GM12878 (cell line): ENCODE measurements around the gene CLCN7. TPM values are rescaled to one million over a fixed set of nuclear protein-coding genes. Genes with fewer than 3 reads are reported as not detected.
A peak's percentile ranks its signal among the peaks of the same experiment; 100 is the strongest.

Source experiments
- ATF7 ChIP-seq: fragments of 450-650 bp; IDR thresholded peaks from 2 replicates; pipeline ENCODE4 v1.6.1; 2016; ENCODE audit warnings: low read depth, mild to moderate bottlenecking
- BACH1 ChIP-seq: fragments of 450-650 bp; IDR thresholded peaks from 2 replicates; pipeline ENCODE4 v1.6.1; 2017; ENCODE audit warnings: mild to moderate bottlenecking, borderline replicate concordance
- CBX5 ChIP-seq: sonication (generic); IDR thresholded peaks from 2 replicates; pipeline ENCODE4 v1.6.1; 2016; ENCODE audit warnings: low read depth, moderate library complexity, mild to moderate bottlenecking, inconsistent platforms
- CHD1 ChIP-seq: IDR thresholded peaks from 2 replicates; pipeline ENCODE4 v1.6.1; 2012; ENCODE audit warnings: low read depth, low read length, improper control_type of control experiment
- CREB1 ChIP-seq: IDR thresholded peaks from 2 replicates; pipeline ENCODE4 v1.6.1; 2012; ENCODE audit warnings: low read depth, mild to moderate bottlenecking, inconsistent platforms
- ESRRA ChIP-seq: IDR thresholded peaks from 2 replicates; pipeline ENCODE4 v1.6.1; 2012; ENCODE audit warnings: mild to moderate bottlenecking, low read length, improper control_type of control experiment
- HCFC1 ChIP-seq: fragments of 150-350 bp; IDR thresholded peaks from 2 replicates; pipeline ENCODE4 v1.6.1; 2014; ENCODE audit warnings: low read length
- HDGF ChIP-seq: fragments of 450-650 bp; IDR thresholded peaks from 2 replicates; pipeline ENCODE4 v1.6.1; 2016; ENCODE audit warnings: antibody characterized with exemption
- JUNB ChIP-seq: IDR thresholded peaks from 2 replicates; pipeline ENCODE4 v1.6.1; 2016; ENCODE audit warnings: antibody characterized with exemption, mild to moderate bottlenecking
- KDM1A ChIP-seq: fragments of 200-600 bp; sonication (generic); IDR thresholded peaks from 2 replicates; pipeline ENCODE4 v1.6.1; 2016; ENCODE audit warnings: borderline replicate concordance
- MYC ChIP-seq: IDR thresholded peaks from 2 replicates; pipeline ENCODE4 v1.6.1; 2011; ENCODE audit warnings: mild to moderate bottlenecking, low read length, moderate library complexity, inconsistent platforms; ENCODE audit not compliant: insufficient read depth, insufficient replicate concordance, insufficient read length, severe bottlenecking
- PAX8 ChIP-seq: fragments of 450-650 bp; IDR thresholded peaks from 2 replicates; pipeline ENCODE4 v1.6.1; 2017; ENCODE audit warnings: mild to moderate bottlenecking, moderate library complexity
- RAD51 ChIP-seq: fragments of 450-650 bp; IDR thresholded peaks from 2 replicates; pipeline ENCODE4 v1.6.1; 2016; ENCODE audit warnings: moderate library complexity, mild to moderate bottlenecking, inconsistent platforms
- SMAD5 ChIP-seq: IDR thresholded peaks from 2 replicates; pipeline ENCODE4 v1.6.1; 2016; ENCODE audit warnings: antibody characterized with exemption, low read depth
- STAT1 ChIP-seq: fragments of 450-650 bp; conservative IDR thresholded peaks from 2 replicates; pipeline ENCODE4 v1.6.1; 2014; ENCODE audit warnings: antibody characterized with exemption, mild to moderate bottlenecking
- ZNF622 ChIP-seq: fragments of 450-650 bp; IDR thresholded peaks from 2 replicates; pipeline ENCODE4 v1.6.1; 2017; ENCODE audit warnings: mild to moderate bottlenecking, inconsistent platforms
- ZZZ3 ChIP-seq: IDR thresholded peaks from 2 replicates; pipeline ENCODE4 v1.6.1; 2011; ENCODE audit warnings: low read depth; ENCODE audit not compliant: control insufficient read depth, insufficient read length
- polyA plus RNA-seq, 11 experiments: library from polyadenylated mRNA; depleted of rRNA in 4 of 11; unstranded in 6 of 11; stranded (reverse) in 5 of 11; fragments of >200 nt; fragmentation: Nextera tagmentation in 4 of 11; fragmentation: Illumina TruSeq in 1 of 11; extraction: Ambion mirVana in 4 of 11; extraction: Trizol in 1 of 11; gene quantifications; 1 replicate in 1 of 11; 2 replicates in 10 of 11; pipeline versions ENCODE4 v1.2.1 to v1.2.3, GENCODE V29; 2011 to 2016; ENCODE audit warnings: inconsistent platforms in 2 of 11, missing spikeins in 2 of 11, low read depth in 1 of 11
- total RNA-seq, 4 experiments: library from RNA; depleted of rRNA in 3 of 4; stranded (reverse); fragments of >200 nt in 3 of 4; fragmentation: Illumina TruSeq in 1 of 4; extraction: Trizol in 1 of 4; gene quantifications; 2 replicates each; pipeline versions ENCODE4 v1.2.1 to v1.2.3, GENCODE V29; 2013 to 2021
- TF ChIP-seq, protein P1 (sequence below): fragments of 450-650 bp; IDR thresholded peaks from 2 replicates; pipeline ENCODE4 v1.6.1; 2016; ENCODE audit warnings: mild to moderate bottlenecking
- TF ChIP-seq, protein P2 (sequence below): fragments of 450-650 bp; IDR thresholded peaks from 2 replicates; pipeline ENCODE4 v1.6.1; 2017; ENCODE audit warnings: antibody characterized with exemption, mild to moderate bottlenecking, moderate library complexity
- TF ChIP-seq, protein P3 (sequence below): IDR thresholded peaks from 2 replicates; pipeline ENCODE4 v1.6.1; 2011; ENCODE audit warnings: low read depth, low read length, improper control_type of control experiment, borderline replicate concordance
- TF ChIP-seq, protein P4 (sequence below): fragments of 450-650 bp; IDR thresholded peaks from 2 replicates; pipeline ENCODE4 v1.6.1; 2018; ENCODE audit warnings: mild to moderate bottlenecking, low read depth, moderate library complexity; ENCODE audit not compliant: partially characterized antibody
- TF ChIP-seq, protein P5 (sequence below): IDR thresholded peaks from 2 replicates; pipeline ENCODE4 v1.6.1; 2012; ENCODE audit warnings: low read depth, low read length, improper control_type of control experiment

The CLCN7 gene
- total and polyA plus RNA-seq, 10 of the 15 experiments (the other 5 are each of a cell fraction or from before 2014, with no cell fraction given): 0.04 to 62.5 (median 19.9) TPM

DNA sequence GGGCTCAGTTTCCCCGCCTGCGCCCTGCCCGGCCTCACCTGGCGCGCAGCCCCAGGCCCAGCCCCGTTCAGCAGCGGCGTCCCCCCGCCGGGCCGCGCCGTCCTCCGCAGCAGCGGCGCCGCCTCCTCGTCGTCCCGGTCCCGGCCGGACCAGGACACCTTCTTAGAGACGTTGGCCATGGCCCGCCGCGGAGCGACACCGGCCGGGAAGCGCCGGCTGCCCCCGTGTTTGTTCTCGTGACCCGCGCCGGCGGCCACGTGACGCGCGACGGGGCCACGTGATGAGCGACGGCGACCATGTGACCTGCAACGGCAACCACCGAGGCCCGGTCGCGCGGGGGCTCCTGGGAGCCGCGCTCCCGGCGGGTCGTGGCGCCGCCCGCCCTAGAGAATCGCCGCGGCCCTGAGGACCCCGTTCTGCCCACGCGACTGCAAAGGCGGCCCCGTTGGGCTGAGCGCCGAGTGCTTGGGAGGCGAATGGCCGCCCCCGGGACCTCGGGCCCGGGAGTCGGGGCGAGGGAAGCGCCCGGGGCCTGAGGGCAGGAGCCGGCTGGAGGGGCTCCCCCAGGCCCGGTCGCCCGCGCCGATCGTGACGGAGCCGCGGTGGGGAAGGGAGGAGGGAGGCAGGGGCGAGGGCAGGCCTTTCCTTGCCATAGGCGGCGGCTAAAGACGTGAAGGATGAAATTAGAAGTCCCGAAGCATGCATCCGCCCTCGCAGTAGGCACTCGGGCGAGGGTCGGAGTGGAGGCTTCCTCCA, at the start of gene CLCN7 (continued):
- no peak for TF ChIP-seq HDGF
- TF ChIP-seq, protein P1, sequence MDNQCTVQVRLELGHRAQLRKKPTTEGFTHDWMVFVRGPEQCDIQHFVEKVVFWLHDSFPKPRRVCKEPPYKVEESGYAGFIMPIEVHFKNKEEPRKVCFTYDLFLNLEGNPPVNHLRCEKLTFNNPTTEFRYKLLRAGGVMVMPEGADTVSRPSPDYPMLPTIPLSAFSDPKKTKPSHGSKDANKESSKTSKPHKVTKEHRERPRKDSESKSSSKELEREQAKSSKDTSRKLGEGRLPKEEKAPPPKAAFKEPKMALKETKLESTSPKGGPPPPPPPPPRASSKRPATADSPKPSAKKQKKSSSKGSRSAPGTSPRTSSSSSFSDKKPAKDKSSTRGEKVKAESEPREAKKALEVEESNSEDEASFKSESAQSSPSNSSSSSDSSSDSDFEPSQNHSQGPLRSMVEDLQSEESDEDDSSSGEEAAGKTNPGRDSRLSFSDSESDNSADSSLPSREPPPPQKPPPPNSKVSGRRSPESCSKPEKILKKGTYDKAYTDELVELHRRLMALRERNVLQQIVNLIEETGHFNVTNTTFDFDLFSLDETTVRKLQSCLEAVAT: no peak
- TF ChIP-seq BACH1: peak; percentile 86
- TF ChIP-seq, protein P2, sequence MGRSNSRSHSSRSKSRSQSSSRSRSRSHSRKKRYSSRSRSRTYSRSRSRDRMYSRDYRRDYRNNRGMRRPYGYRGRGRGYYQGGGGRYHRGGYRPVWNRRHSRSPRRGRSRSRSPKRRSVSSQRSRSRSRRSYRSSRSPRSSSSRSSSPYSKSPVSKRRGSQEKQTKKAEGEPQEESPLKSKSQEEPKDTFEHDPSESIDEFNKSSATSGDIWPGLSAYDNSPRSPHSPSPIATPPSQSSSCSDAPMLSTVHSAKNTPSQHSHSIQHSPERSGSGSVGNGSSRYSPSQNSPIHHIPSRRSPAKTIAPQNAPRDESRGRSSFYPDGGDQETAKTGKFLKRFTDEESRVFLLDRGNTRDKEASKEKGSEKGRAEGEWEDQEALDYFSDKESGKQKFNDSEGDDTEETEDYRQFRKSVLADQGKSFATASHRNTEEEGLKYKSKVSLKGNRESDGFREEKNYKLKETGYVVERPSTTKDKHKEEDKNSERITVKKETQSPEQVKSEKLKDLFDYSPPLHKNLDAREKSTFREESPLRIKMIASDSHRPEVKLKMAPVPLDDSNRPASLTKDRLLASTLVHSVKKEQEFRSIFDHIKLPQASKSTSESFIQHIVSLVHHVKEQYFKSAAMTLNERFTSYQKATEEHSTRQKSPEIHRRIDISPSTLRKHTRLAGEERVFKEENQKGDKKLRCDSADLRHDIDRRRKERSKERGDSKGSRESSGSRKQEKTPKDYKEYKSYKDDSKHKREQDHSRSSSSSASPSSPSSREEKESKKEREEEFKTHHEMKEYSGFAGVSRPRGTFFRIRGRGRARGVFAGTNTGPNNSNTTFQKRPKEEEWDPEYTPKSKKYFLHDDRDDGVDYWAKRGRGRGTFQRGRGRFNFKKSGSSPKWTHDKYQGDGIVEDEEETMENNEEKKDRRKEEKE: 0 out of 2 replicates have a peak, but pooled peaks have one; percentile 9
- 0 out of 2 replicates have a peak, but pooled peaks have one; percentile 9 for TF ChIP-seq CREB1
- TF ChIP-seq CBX5: no peak
- no peak for TF ChIP-seq CHD1
- TF ChIP-seq STAT1: 0 out of 2 replicates have a peak, but pooled peaks have one; percentile 56
- no peak for TF ChIP-seq PAX8
- no peak for TF ChIP-seq MYC
- TF ChIP-seq JUNB: no peak
- TF ChIP-seq HCFC1: peak; percentile 69
- TF ChIP-seq ATF7: no peak
- TF ChIP-seq SMAD5: no peak
- peak; percentile 99 for TF ChIP-seq RAD51
- TF ChIP-seq, protein P3, sequence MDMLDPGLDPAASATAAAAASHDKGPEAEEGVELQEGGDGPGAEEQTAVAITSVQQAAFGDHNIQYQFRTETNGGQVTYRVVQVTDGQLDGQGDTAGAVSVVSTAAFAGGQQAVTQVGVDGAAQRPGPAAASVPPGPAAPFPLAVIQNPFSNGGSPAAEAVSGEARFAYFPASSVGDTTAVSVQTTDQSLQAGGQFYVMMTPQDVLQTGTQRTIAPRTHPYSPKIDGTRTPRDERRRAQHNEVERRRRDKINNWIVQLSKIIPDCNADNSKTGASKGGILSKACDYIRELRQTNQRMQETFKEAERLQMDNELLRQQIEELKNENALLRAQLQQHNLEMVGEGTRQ: peak; percentile 99
- no peak for TF ChIP-seq ZNF622
- TF ChIP-seq, protein P4, sequence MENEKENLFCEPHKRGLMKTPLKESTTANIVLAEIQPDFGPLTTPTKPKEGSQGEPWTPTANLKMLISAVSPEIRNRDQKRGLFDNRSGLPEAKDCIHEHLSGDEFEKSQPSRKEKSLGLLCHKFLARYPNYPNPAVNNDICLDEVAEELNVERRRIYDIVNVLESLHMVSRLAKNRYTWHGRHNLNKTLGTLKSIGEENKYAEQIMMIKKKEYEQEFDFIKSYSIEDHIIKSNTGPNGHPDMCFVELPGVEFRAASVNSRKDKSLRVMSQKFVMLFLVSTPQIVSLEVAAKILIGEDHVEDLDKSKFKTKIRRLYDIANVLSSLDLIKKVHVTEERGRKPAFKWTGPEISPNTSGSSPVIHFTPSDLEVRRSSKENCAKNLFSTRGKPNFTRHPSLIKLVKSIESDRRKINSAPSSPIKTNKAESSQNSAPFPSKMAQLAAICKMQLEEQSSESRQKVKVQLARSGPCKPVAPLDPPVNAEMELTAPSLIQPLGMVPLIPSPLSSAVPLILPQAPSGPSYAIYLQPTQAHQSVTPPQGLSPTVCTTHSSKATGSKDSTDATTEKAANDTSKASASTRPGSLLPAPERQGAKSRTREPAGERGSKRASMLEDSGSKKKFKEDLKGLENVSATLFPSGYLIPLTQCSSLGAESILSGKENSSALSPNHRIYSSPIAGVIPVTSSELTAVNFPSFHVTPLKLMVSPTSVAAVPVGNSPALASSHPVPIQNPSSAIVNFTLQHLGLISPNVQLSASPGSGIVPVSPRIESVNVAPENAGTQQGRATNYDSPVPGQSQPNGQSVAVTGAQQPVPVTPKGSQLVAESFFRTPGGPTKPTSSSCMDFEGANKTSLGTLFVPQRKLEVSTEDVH: no peak
- TF ChIP-seq, protein P5, sequence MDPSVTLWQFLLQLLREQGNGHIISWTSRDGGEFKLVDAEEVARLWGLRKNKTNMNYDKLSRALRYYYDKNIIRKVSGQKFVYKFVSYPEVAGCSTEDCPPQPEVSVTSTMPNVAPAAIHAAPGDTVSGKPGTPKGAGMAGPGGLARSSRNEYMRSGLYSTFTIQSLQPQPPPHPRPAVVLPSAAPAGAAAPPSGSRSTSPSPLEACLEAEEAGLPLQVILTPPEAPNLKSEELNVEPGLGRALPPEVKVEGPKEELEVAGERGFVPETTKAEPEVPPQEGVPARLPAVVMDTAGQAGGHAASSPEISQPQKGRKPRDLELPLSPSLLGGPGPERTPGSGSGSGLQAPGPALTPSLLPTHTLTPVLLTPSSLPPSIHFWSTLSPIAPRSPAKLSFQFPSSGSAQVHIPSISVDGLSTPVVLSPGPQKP: peak; percentile 44; the same call in 1 of the 2 replicates
- TF ChIP-seq KDM1A: no peak
- no peak for TF ChIP-seq ESRRA
- TF ChIP-seq ZZZ3: no peak
